IPS DF 6.9 (cell line): ENCODE measurements around the gene TDRD9.
"Not testable (repeated sequence)": the region's sequence is repeated elsewhere in the genome, so short reads cannot be mapped to it uniquely, and the experiment has no call there.

Source experiments
- DNase-seq: peaks from one replicate; pipeline ENCODE4 v3.0.0-alpha.2; 2013; ENCODE audit warnings: low read depth, low spot score
- H3K27ac ChIP-seq: one replicate; pipeline ENCODE4 v1.5.1; 2013; ENCODE audit warnings: low read length, control low read depth
- H3K27me3 ChIP-seq: 2 replicates; pipeline ENCODE4 v1.6.1; 2013; ENCODE audit warnings: mild to moderate bottlenecking, low read length; ENCODE audit not compliant: control insufficient read depth, insufficient read depth
- H3K36me3 ChIP-seq: 2 replicates; pipeline ENCODE4 v1.6.1; 2013; ENCODE audit warnings: low read length; ENCODE audit not compliant: control insufficient read depth, insufficient read depth
- H3K4me1 ChIP-seq: 2 replicates; pipeline ENCODE4 v1.6.1; 2013; ENCODE audit warnings: low read length; ENCODE audit not compliant: control insufficient read depth, insufficient read depth
- H3K4me3 ChIP-seq: 2 replicates; pipeline ENCODE4 v1.5.1; 2013; ENCODE audit warnings: mild to moderate bottlenecking, low read length
- H3K9me3 ChIP-seq: 2 replicates; pipeline ENCODE4 v1.6.1; 2013; ENCODE audit warnings: low read length, inconsistent platforms; ENCODE audit not compliant: control insufficient read depth, insufficient read depth
- WGBS: extraction: QIAGEN DNeasy Blood & Tissue Kit; methylation state at CpG from one replicate; pipeline ENCODE4 v1.1.7; 2013; ENCODE audit warnings: mixed read lengths, missing lambda C conversion rate; ENCODE audit not compliant: insufficient read length, insufficient coverage; 5-methylcytosine and 5-hydroxymethylcytosine counted together

Gene TDRD9

GRCh38 chr14:103886304-103887169, 41.7 kb upstream of the TDRD9 start:
- Histone ChIP-seq H3K27ac (no peak overlapping the region), H3K4me3 (no peak overlapping the region), H3K27me3 (no peaks in the 10 kb centered on the region), H3K4me1 (no peaks in the 10 kb centered on the region; the same call in 1 of the 2 replicates), H3K9me3 (no peaks in the 10 kb centered on the region), H3K36me3 (no peaks in the 10 kb centered on the region; the same call in 1 of the 2 replicates)
- DNase-seq: no peak
- WGBS: no CpG with 5 or more reads among the region's 27 CpGs

DNA sequence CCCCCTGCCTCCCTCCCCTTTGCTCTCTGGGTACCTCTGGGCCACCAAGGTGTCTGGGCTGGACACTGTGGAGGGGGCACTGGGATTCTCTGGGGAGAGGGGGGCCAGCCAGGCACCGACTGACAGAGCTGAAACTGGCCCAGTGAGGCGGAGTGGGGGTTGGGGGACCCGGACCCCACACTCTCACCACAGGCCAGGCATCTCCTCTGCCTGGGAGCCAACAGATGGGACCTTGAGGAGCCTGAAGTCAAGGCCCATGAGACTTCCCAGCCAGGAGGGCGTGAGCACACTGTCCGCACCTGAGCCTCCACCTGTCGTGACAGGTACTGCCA, 41.1 kb upstream of the TDRD9 start:
- Histone ChIP-seq H3K9me3 (no peaks in the 10 kb centered on the region), H3K4me1 (no peaks in the 10 kb centered on the region; the same call in 1 of the 2 replicates), H3K27me3 (no peaks in the 10 kb centered on the region), H3K4me3 (no peak overlapping the region), H3K27ac (no peak overlapping the region), H3K36me3 (no peaks in the 10 kb centered on the region; the same call in 1 of the 2 replicates)
- DNase-seq: no peak
- no CpG with 5 or more reads among the region's 6 CpGs for WGBS

- Histone ChIP-seq H3K4me3 (no peak overlapping the region), H3K27ac (no peak overlapping the region), H3K27me3 (no peaks in the 10 kb centered on the region), H3K4me1 (no peaks in the 10 kb centered on the region; the same call in 1 of the 2 replicates), H3K36me3 (no peaks in the 10 kb centered on the region; the same call in 1 of the 2 replicates), H3K9me3 (no peaks in the 10 kb centered on the region)
- WGBS: no CpG with 5 or more reads among the region's 10 CpGs
- no peak for DNase-seq
Measured at GRCh38 chr14:103887557-103888115, 40.6 kb upstream of the TDRD9 start.

- no CpG with 5 or more reads among the region's 8 CpGs for WGBS
- H3K36me3 ChIP-seq, DNase-seq, H3K4me1 ChIP-seq, H3K27ac ChIP-seq, H3K9me3 ChIP-seq, H3K4me3 ChIP-seq, H3K27me3 ChIP-seq: not testable (repeated sequence)
Measured at GRCh38 chr14:103889002-103889312, 39.3 kb upstream of the TDRD9 start.

GRCh38 chr14:103889313-103890051, 38.8 kb upstream of the TDRD9 start:
- no peak overlapping the region for H3K27ac ChIP-seq
- H3K4me1 ChIP-seq: no peaks in the 10 kb centered on the region; the same call in 1 of the 2 replicates
- no peaks in the 10 kb centered on the region; the same call in 1 of the 2 replicates for H3K36me3 ChIP-seq
- no peak for DNase-seq
- H3K9me3 ChIP-seq: no peaks in the 10 kb centered on the region
- no CpG with 5 or more reads among the region's 31 CpGs for WGBS
- no peak overlapping the region for H3K4me3 ChIP-seq
- H3K27me3 ChIP-seq: no peaks in the 10 kb centered on the region

- Histone ChIP-seq H3K9me3 (no peaks in the 10 kb centered on the region), H3K4me3 (no peak overlapping the region), H3K36me3 (no peaks in the 10 kb centered on the region; the same call in 1 of the 2 replicates), H3K27ac (no peak overlapping the region), H3K27me3 (no peaks in the 10 kb centered on the region), H3K4me1 (no peaks in the 10 kb centered on the region; the same call in 1 of the 2 replicates)
- no peak for DNase-seq
- WGBS: no CpG with 5 or more reads among the region's 10 CpGs
Measured at GRCh38 chr14:103890052-103890371, 38.2 kb upstream of the TDRD9 start.

- Histone ChIP-seq H3K27me3 (no peaks in the 10 kb centered on the region), H3K9me3 (no peaks in the 10 kb centered on the region), H3K4me3 (no peak overlapping the region), H3K4me1 (no peaks in the 10 kb centered on the region), H3K27ac (no peak overlapping the region), H3K36me3 (no peaks in the 10 kb centered on the region; the same call in 1 of the 2 replicates)
- no CpG with 5 or more reads among the region's 18 CpGs for WGBS
- no peak for DNase-seq
Measured at GRCh38 chr14:103890821-103891666, 37.2 kb upstream of the TDRD9 start.

GRCh38 chr14:103891667-103892215, 36.5 kb upstream of the TDRD9 start:
- Histone ChIP-seq H3K27ac (no peak overlapping the region), H3K4me1 (no peaks in the 10 kb centered on the region), H3K9me3 (no peaks in the 10 kb centered on the region), H3K4me3 (no peak overlapping the region), H3K36me3 (no peaks in the 10 kb centered on the region; the same call in 1 of the 2 replicates), H3K27me3 (no peaks in the 10 kb centered on the region)
- no CpG with 5 or more reads among the region's 15 CpGs for WGBS
- DNase-seq: no peak

- WGBS: no CpG with 5 or more reads among the region's 8 CpGs
- H3K4me1 ChIP-seq: no peaks in the 10 kb centered on the region
- no peak overlapping the region for H3K27ac ChIP-seq
- no peaks in the 10 kb centered on the region for H3K9me3 ChIP-seq
- no peak for DNase-seq
- H3K36me3 ChIP-seq: no peaks in the 10 kb centered on the region; the same call in 1 of the 2 replicates
- no peak overlapping the region for H3K4me3 ChIP-seq
- H3K27me3 ChIP-seq: no peaks in the 10 kb centered on the region
Measured at GRCh38 chr14:103892247-103892646, 36.0 kb upstream of the TDRD9 start.
